K562 (cell line): Measurements from ENCODE around the gene CHTOP. TPM values are rescaled to one million over a fixed set of nuclear protein-coding genes. Genes with fewer than 3 reads are reported as not detected.

Experiments
- ATAC-seq: fragments of 200-7000 bp; cut with Tn5 transposase; 3 replicates; pipeline ENCODE4 v1.9.1; 2020; ENCODE audit warnings: moderate library complexity
- BruUV-seq: library from RNA; stranded (reverse); fragments of 400-500 nt; replicated peaks from 2 replicates; lab custom pipeline; 2021; lab: Mats Ljungman, UMichigan
- CTCF ChIA-PET: fragments of 300-600 bp; formaldehyde crosslinking; extraction: SDS; loops from one replicate; lab custom pipeline; 2021; ENCODE audit warnings: low intra/inter-chr PET ratio; lab: Yijun Ruan, JAX
- POLR2A ChIA-PET: fragments of 300-600, 350-650 bp; sonication (Branson Sonifier 250); formaldehyde crosslinking; extraction: SDS; loops from one replicate; lab custom pipeline; 2021; ENCODE audit warnings: antibody characterized with exemption, inconsistent platforms; lab: Yijun Ruan, JAX
- DNase-seq, 4 experiments: peaks; one replicate each; pipeline versions ENCODE4 v3.0.0 to v3.0.0-alpha.2; 2011 to 2018; ENCODE audit warnings: low spot score in 3 of 4, mixed read lengths in 3 of 4; ENCODE audit errors: extremely low read depth in 1 of 4
- FAIRE-seq: peaks from 2 replicates; lab custom pipeline; 2011; peaks lifted over from hg19 to GRCh38; lab: Jason Lieb, UNC
- H2AFZ ChIP-seq: 2 replicates; pipeline ENCODE4 v1.6.0; 2011; ENCODE audit warnings: low read depth, low read length, control low read depth, inconsistent platforms
- H3K27ac ChIP-seq: fragments of 200-600 bp; 3 replicates; pipeline ENCODE4 v1.8.0; 2011; ENCODE audit warnings: low read depth, mild to moderate bottlenecking, control low read depth, inconsistent platforms, low read length, moderate library complexity, mixed read lengths; ENCODE audit errors: extremely low read depth
- H3K27me3 ChIP-seq, 2 experiments: fragments of 300-600 bp in 1 of 2; 2 replicates in 1 of 2; 3 replicates in 1 of 2; pipeline versions ENCODE4 v1.6.0 to v1.8.0; 2011; ENCODE audit warnings: inconsistent platforms in 2 of 2, low read length in 2 of 2, mild to moderate bottlenecking in 1 of 2, mixed read lengths in 1 of 2, moderate library complexity in 1 of 2; ENCODE audit not compliant: control insufficient read depth in 2 of 2, insufficient read depth in 2 of 2
- H3K36me3 ChIP-seq: fragments of 300-600 bp; 3 replicates; pipeline ENCODE4 v1.8.0; 2011; ENCODE audit warnings: mild to moderate bottlenecking, low read length, inconsistent platforms; ENCODE audit not compliant: control insufficient read depth, insufficient read depth
- H3K4me1 ChIP-seq, 2 experiments: fragments of 200-600 bp in 1 of 2; replicated peaks in 1 of 2; 2 replicates in 1 of 2; 3 replicates in 1 of 2; pipeline versions ENCODE4 v1.5.1 to v1.8.0; 2011; ENCODE audit warnings: inconsistent platforms in 2 of 2, low read length in 2 of 2, mild to moderate bottlenecking in 1 of 2, mixed read lengths in 1 of 2, moderate library complexity in 1 of 2; ENCODE audit not compliant: control insufficient read depth in 2 of 2, insufficient read depth in 2 of 2
- H3K4me2 ChIP-seq: 2 replicates; pipeline ENCODE4 v1.6.1; 2011; ENCODE audit warnings: low read length, control low read depth, inconsistent platforms, mixed read lengths; ENCODE audit not compliant: insufficient read depth
- H3K4me3 ChIP-seq: fragments of 200-600 bp; sonication (generic), shearing (Covaris generic); 2 replicates; pipeline ENCODE4 v1.5.1; 2016; ENCODE audit warnings: control low read depth, inconsistent platforms
- H3K79me2 ChIP-seq: fragments of 200-600 bp; 3 replicates; pipeline ENCODE4 v1.8.0; 2011; ENCODE audit warnings: low read length, inconsistent platforms; ENCODE audit not compliant: control insufficient read depth, insufficient read depth
- H3K9ac ChIP-seq, 2 experiments: 2 replicates each; pipeline versions ENCODE4 v1.6.0 to v1.6.1; 2011; ENCODE audit warnings: low read depth in 2 of 2, low read length in 2 of 2, control low read depth in 1 of 2, inconsistent platforms in 1 of 2, mild to moderate bottlenecking in 1 of 2, mixed read lengths in 1 of 2; ENCODE audit not compliant: insufficient read depth in 1 of 2
- H3K9me1 ChIP-seq: one replicate; pipeline ENCODE4 v1.6.0; 2011; ENCODE audit warnings: inconsistent platforms, mild to moderate bottlenecking, low read length, moderate library complexity; ENCODE audit not compliant: control insufficient read depth, insufficient read depth
- H3K9me3 ChIP-seq: replicated peaks from 2 replicates; pipeline ENCODE4 v1.5.1; 2011; ENCODE audit warnings: low read depth, low read length, inconsistent platforms; ENCODE audit not compliant: control insufficient read depth, insufficient read depth
- H4K20me1 ChIP-seq: replicated peaks from 2 replicates; pipeline ENCODE4 v1.6.1; 2011; ENCODE audit warnings: low read length, inconsistent platforms, mixed read lengths; ENCODE audit not compliant: control insufficient read depth, insufficient read depth
- CC2D1A ChIP-seq: fragments of 450-650 bp; IDR thresholded peaks from 2 replicates; pipeline ENCODE4 v1.6.1; 2017; ENCODE audit warnings: mild to moderate bottlenecking
- CREM ChIP-seq: IDR thresholded peaks from 2 replicates; pipeline ENCODE4 v1.6.1; 2014; ENCODE audit warnings: antibody characterized with exemption, low read depth
- FOXP1 ChIP-seq: sonication (generic); formaldehyde crosslinking; IDR thresholded peaks from 2 replicates; pipeline ENCODE4 v1.8.0; 2022; ENCODE audit warnings: mild to moderate bottlenecking, missing genetic modification reagents
- RAD21 ChIP-seq, 2 experiments: fragments of 250-450 bp in 1 of 2; fragments of 450-650 bp in 1 of 2; sonication (Bioruptor Pico) in 1 of 2; formaldehyde crosslinking in 1 of 2; IDR thresholded peaks in 1 of 2; conservative IDR thresholded peaks in 1 of 2; 2 replicates each; pipeline versions ENCODE4 v1.4.0 to v1.8.0; 2020 to 2022; ENCODE audit warnings: mild to moderate bottlenecking in 2 of 2, moderate library complexity in 1 of 2
- SMARCA5 ChIP-seq: fragments of 450-650 bp; IDR thresholded peaks from 2 replicates; pipeline ENCODE4 v1.6.1; 2016
- STAG1 ChIP-seq: sonication (generic); formaldehyde crosslinking; IDR thresholded peaks from 2 replicates; pipeline ENCODE4 v1.5.0; 2020; ENCODE audit warnings: missing genetic modification reagents, borderline replicate concordance
- TEAD1 ChIP-seq, 2 experiments: fragments of 450-650 bp in 1 of 2; sonication (generic) in 1 of 2; formaldehyde crosslinking; IDR thresholded peaks; 2 replicates each; pipeline versions ENCODE4 v1.4.0 to v1.8.0; 2020 to 2022; ENCODE audit warnings: mild to moderate bottlenecking in 2 of 2, missing genetic modification reagents in 1 of 2
- ZBTB7A ChIP-seq: IDR thresholded peaks from 2 replicates; pipeline ENCODE4 v1.6.1; 2011; ENCODE audit warnings: low read depth, mild to moderate bottlenecking, low read length, moderate library complexity, borderline replicate concordance; ENCODE audit not compliant: control insufficient read depth
- WGBS: fragments of 100-300 bp; shearing (Covaris generic); methylation state at CpG from one replicate; pipeline ENCODE4 v1.1.6; 2016; ENCODE audit warnings: low coverage, mixed read lengths; ENCODE audit not compliant: insufficient coverage; ENCODE audit errors: missing lambda C conversion rate; 5-methylcytosine and 5-hydroxymethylcytosine counted together
- in situ Hi-C: fragments of 300-500 bp; cut with MboI; formaldehyde crosslinking; loops from 4 replicates; pipeline ENCODE4 v1.15.0; 2018; ENCODE audit warnings: inconsistent platforms, mixed read lengths
- intact Hi-C: fragments of 100-400 bp; cut with micrococcal nuclease; formaldehyde crosslinking; loops from 2 replicates; pipeline ENCODE4 v1.14.2; 2022
- polyA plus RNA-seq, 8 experiments: library from polyadenylated mRNA; depleted of rRNA in 4 of 8; stranded (reverse) in 5 of 8; unstranded in 3 of 8; fragments of >200 nt; fragmentation: Nextera tagmentation in 2 of 8; fragmentation: Illumina TruSeq in 1 of 8; extraction: Ambion mirVana in 2 of 8; extraction: Trizol in 1 of 8; gene quantifications; 2 replicates each; pipeline versions ENCODE4 v1.2.1 to v1.2.3, GENCODE V29; 2011 to 2014; ENCODE audit warnings: inconsistent platforms in 1 of 8, missing spikeins in 1 of 8
- total RNA-seq, 7 experiments: library from RNA; depleted of rRNA in 6 of 7; stranded (reverse); fragments of >200 nt in 6 of 7; fragmentation: Illumina TruSeq in 2 of 7; extraction: Trizol in 2 of 7; gene quantifications; 2 replicates each; pipeline versions ENCODE4 v1.2.1 to v1.2.3, GENCODE V29; 2011 to 2021; ENCODE audit warnings: low replicate concordance in 1 of 7
- TF ChIP-seq, protein P1 (sequence below), 3 experiments: IDR thresholded peaks in 2 of 3; conservative IDR thresholded peaks in 1 of 3; 2 replicates each; pipeline ENCODE4 v1.5.1; 2011 to 2012; ENCODE audit warnings: low read length in 3 of 3, mild to moderate bottlenecking in 3 of 3, control low read depth in 2 of 3, improper control_type of control experiment in 1 of 3, inconsistent platforms in 1 of 3, low read depth in 1 of 3, mixed read lengths in 1 of 3, moderate library complexity in 1 of 3; ENCODE audit not compliant: insufficient read depth in 2 of 3
- TF ChIP-seq, protein P2 (sequence below): fragments of 250-450 bp; sonication (Bioruptor Pico); IDR thresholded peaks from 2 replicates; pipeline ENCODE4 v1.4.0; 2020; ENCODE audit warnings: mild to moderate bottlenecking
- TF ChIP-seq, protein P3 (sequence below): sonication (generic); formaldehyde crosslinking; IDR thresholded peaks from 2 replicates; pipeline ENCODE4 v1.8.1; 2023; ENCODE audit warnings: mild to moderate bottlenecking, missing genetic modification reagents
- TF ChIP-seq, protein P4 (sequence below): fragments of 450-650 bp; IDR thresholded peaks from 2 replicates; pipeline ENCODE4 v1.6.1; 2016; ENCODE audit warnings: mild to moderate bottlenecking

CHTOP gene
- total and polyA plus RNA-seq, 9 of the 15 experiments (the other 6 are each of a cell fraction or from before 2014, with no cell fraction given) = 10.2 to 91.8 (median 60.8) TPM

DNA sequence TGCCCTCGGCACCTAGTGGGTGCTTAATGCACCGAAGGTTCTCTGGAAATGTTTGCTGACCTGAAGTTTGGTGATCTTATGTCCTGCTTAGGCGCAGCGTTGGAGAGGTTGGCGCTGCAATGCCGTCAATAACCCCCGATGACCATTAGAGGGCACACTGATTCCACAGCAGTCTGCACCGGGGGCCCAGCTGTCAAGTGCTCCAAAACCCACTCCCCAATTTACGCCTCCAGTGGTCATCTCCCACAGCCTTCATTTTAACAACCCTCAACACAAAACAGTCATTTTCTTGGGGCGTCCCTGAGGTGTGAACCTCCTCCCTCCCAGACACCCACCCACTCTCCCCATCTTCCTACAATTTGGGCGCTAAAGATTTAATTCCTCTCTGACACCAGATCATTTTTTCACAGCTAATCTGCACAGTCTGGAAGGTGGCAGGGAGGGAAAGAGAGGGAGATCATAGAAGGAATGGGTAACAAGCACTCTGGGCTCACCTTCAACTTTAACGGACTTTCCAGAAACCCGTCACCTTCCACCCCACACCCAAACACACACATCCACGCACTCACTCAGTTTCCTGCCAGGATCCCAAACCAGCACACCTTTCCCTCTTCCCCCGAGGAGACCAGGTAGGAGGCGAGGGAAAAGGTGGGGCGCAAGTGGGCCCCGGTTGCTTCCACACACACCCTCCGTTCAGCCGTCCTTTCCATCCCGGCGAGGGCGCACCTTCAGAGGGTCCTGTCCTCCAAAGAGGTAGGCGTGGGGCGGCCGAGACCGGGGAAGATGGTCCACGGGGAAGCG lies 44.1 kb downstream of the CHTOP start:
- Histone ChIP-seq H4K20me1 (no peaks in the 10 kb centered on the region; the same call in 1 of the 2 replicates), H2AFZ (peak overlapping the region; percentile 55), H3K27ac (no peak overlapping the region), H3K79me2 (no peaks in the 10 kb centered on the region), H3K9me3 (no peaks in the 10 kb centered on the region), H3K9me1 (no peaks in the 10 kb centered on the region), H3K9ac (no peak overlapping the region; a peak in 1 of 4 replicates), H3K4me2 (peak overlapping the region; percentile 32; the same call in 1 of the 2 replicates), H3K36me3 (no peaks in the 10 kb centered on the region), H3K4me3 (no peak overlapping the region), H3K27me3 (peaks cover 33 to 45% of the 10 kb centered on the region in 2 experiments; a peak in 4 of 5 replicates), H3K4me1 (peaks cover 0 to 19% of the 10 kb centered on the region in 2 experiments; a peak in 3 of 5 replicates)
- intact Hi-C loops (loop anchor here (1.0 to 5.0 kb wide), 2 partner anchors 71 to 94 kb away; no protein-coding TSS in a partner anchor), in situ Hi-C loops (loop anchor here (5.0 kb wide), 1 partner anchor 309 kb away; the partner anchor contains the start of gene RAB13)
- no TSS peak for BruUV-seq
- DNase-seq (peak; percentile 54 to 72 (median 62)), ATAC-seq (peak; percentile 85), FAIRE-seq (peak; percentile 96)
- CTCF ChIA-PET = interaction anchor here (0.9 to 2.2 kb wide), 2 partner anchors 71 to 94 kb away, joined by 9 to 18 read pairs; no protein-coding TSS in a partner anchor
- WGBS = 11% methylated on average over 21 of the region's 29 CpGs
- POLR2A ChIA-PET = no interaction called here
- no peak for TF ChIP-seq SMARCA5
- peak; percentile 64 for TF ChIP-seq CC2D1A
- TF ChIP-seq, protein P1, sequence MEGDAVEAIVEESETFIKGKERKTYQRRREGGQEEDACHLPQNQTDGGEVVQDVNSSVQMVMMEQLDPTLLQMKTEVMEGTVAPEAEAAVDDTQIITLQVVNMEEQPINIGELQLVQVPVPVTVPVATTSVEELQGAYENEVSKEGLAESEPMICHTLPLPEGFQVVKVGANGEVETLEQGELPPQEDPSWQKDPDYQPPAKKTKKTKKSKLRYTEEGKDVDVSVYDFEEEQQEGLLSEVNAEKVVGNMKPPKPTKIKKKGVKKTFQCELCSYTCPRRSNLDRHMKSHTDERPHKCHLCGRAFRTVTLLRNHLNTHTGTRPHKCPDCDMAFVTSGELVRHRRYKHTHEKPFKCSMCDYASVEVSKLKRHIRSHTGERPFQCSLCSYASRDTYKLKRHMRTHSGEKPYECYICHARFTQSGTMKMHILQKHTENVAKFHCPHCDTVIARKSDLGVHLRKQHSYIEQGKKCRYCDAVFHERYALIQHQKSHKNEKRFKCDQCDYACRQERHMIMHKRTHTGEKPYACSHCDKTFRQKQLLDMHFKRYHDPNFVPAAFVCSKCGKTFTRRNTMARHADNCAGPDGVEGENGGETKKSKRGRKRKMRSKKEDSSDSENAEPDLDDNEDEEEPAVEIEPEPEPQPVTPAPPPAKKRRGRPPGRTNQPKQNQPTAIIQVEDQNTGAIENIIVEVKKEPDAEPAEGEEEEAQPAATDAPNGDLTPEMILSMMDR (IDR thresholded peaks at IDR 0.05 in 2 of 3, conservative IDR thresholded peaks at IDR 0.05 in 1 of 3; ENCODE audit: insufficient read depth in 2 of 3, low read depth in 1 of 3, low read length in 3 of 3) = peak; percentile 91 to 95 (median 93)
- TF ChIP-seq TEAD1 (CRISPR knock-in tag; IDR thresholded peaks at IDR 0.05) = 0 out of 4 replicates have a peak, but pooled peaks of 1 of the 2 experiments have one; percentile 22
- TF ChIP-seq, protein P2, sequence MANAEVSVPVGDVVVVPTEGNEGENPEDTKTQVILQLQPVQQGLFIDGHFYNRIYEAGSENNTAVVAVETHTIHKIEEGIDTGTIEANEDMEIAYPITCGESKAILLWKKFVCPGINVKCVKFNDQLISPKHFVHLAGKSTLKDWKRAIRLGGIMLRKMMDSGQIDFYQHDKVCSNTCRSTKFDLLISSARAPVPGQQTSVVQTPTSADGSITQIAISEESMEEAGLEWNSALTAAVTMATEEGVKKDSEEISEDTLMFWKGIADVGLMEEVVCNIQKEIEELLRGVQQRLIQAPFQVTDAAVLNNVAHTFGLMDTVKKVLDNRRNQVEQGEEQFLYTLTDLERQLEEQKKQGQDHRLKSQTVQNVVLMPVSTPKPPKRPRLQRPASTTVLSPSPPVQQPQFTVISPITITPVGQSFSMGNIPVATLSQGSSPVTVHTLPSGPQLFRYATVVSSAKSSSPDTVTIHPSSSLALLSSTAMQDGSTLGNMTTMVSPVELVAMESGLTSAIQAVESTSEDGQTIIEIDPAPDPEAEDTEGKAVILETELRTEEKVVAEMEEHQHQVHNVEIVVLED (CRISPR knock-in tag) = no peak
- TF ChIP-seq CREM = peak; percentile 67
- TF ChIP-seq STAG1 = peak; percentile 67; the same call in 1 of the 2 replicates
- TF ChIP-seq ZBTB7A = peak; percentile 92
- TF ChIP-seq, protein P3, sequence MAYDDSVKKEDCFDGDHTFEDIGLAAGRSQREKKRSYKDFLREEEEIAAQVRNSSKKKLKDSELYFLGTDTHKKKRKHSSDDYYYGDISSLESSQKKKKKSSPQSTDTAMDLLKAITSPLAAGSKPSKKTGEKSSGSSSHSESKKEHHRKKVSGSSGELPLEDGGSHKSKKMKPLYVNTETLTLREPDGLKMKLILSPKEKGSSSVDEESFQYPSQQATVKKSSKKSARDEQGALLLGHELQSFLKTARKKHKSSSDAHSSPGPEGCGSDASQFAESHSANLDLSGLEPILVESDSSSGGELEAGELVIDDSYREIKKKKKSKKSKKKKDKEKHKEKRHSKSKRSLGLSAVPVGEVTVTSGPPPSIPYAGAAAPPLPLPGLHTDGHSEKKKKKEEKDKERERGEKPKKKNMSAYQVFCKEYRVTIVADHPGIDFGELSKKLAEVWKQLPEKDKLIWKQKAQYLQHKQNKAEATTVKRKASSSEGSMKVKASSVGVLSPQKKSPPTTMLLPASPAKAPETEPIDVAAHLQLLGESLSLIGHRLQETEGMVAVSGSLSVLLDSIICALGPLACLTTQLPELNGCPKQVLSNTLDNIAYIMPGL (CRISPR knock-in tag) = no peak
- TF ChIP-seq, protein P4, sequence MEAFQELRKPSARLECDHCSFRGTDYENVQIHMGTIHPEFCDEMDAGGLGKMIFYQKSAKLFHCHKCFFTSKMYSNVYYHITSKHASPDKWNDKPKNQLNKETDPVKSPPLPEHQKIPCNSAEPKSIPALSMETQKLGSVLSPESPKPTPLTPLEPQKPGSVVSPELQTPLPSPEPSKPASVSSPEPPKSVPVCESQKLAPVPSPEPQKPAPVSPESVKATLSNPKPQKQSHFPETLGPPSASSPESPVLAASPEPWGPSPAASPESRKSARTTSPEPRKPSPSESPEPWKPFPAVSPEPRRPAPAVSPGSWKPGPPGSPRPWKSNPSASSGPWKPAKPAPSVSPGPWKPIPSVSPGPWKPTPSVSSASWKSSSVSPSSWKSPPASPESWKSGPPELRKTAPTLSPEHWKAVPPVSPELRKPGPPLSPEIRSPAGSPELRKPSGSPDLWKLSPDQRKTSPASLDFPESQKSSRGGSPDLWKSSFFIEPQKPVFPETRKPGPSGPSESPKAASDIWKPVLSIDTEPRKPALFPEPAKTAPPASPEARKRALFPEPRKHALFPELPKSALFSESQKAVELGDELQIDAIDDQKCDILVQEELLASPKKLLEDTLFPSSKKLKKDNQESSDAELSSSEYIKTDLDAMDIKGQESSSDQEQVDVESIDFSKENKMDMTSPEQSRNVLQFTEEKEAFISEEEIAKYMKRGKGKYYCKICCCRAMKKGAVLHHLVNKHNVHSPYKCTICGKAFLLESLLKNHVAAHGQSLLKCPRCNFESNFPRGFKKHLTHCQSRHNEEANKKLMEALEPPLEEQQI = no peak
- TF ChIP-seq RAD21 (CRISPR knock-in tag; conservative IDR thresholded peaks at IDR 0.05 in 1 of 2, IDR thresholded peaks at IDR 0.05 in 1 of 2) = peak; percentile 86 to 94
- peak; percentile 43; the same call in 1 of the 2 replicates for TF ChIP-seq FOXP1 (CRISPR knock-in tag)
